ENCODE data around the gene PLA2G2F.

Gene PLA2G2F, protein sequence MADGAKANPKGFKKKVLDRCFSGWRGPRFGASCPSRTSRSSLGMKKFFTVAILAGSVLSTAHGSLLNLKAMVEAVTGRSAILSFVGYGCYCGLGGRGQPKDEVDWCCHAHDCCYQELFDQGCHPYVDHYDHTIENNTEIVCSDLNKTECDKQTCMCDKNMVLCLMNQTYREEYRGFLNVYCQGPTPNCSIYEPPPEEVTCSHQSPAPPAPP

DNA sequence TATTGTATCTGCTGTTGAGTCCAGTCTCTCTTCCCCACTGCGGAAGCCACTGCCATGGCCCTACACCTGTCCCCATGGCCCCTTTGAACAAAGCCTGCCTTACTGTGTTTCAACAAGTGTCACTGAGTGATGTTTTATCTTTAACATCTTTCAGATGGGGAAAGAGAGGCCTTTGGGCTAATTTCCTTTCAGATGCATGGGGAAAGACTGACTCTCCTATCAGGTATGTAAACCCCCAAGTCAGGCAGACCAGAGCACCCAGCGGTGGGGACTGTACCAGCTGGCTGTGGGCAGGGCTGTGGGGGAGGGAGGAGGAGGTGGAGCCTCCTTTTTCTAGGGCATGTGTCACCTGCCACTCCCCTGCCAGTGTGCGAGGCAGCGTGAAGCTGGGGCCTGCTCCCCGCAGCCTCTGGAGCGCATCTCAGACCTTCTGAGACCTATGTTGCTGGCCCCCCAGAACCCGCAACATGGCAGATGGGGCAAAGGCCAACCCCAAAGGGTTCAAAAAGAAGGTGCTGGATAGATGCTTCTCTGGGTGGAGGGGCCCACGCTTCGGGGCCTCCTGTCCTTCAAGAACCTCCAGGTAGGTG is at the start of gene PLA2G2F:
PLA2G2F (plus strand) TSS at position 363 of the 590 bp plus-strand sequence; CDS start at position 468, 105 bp downstream.
- no peak for DNase-seq (ENCODE audit: extremely low read depth in 1 of 2, low read depth in 1 of 2)

DNA sequence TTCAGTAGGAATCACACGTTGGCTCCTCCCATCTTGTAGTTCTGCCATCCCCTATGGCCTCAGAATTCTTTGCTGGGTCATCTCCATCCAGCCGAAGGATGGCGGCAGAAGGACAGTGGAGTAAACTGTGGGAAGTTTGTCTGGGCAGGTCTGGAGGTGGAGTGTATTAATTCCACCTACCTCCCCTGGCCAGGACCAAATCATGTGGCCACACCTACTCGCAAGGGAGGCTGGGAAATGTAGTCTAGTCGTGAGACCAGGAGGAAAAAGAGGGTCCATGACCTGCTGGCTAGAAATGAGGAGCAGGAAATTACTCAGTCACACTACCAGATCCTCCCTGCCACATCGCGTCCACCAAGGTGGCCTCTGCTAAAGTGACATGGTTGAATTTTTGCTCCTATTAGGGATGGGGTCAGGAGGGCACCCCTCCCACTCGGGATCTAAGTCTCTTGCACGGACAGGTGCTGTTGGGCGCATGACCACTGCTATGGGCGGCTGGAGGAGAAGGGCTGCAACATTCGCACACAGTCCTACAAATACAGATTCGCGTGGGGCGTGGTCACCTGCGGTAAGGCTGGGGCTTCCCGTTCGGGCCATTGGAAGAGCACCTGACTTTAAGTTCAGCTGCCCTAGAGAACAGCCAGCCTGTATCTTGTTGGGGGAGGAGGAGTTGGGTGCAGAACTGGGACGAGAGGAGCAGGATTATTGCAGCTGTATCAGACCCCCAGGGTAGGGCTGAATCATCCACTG is 49.6 kb upstream of the PLA2G2F start:
- no peak for DNase-seq (ENCODE audit: extremely low read depth in 1 of 2, low read depth in 1 of 2)

DNA sequence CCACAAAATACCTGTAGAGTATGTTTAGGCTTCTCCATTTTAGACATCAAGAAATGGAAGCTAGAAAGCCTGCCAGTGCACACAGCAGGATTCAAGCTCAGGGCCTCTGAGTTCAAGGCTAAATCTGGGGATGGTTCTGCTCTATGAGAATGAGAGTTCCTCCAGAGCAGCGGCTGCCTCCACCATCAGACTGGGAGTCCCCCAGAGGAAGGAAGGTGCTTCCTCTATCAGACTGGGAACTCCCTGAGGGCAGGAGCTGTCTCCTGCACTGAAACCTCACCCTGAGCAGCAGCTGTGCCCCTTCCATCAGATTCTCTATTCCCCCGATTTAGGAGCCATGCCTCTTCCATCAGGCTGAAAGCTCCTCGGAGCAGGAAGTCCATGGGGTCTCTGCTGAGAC is 49.0 kb upstream of the PLA2G2F start:
- DNase-seq (ENCODE audit: extremely low read depth in 1 of 2, low read depth in 1 of 2) = no peak

DNA sequence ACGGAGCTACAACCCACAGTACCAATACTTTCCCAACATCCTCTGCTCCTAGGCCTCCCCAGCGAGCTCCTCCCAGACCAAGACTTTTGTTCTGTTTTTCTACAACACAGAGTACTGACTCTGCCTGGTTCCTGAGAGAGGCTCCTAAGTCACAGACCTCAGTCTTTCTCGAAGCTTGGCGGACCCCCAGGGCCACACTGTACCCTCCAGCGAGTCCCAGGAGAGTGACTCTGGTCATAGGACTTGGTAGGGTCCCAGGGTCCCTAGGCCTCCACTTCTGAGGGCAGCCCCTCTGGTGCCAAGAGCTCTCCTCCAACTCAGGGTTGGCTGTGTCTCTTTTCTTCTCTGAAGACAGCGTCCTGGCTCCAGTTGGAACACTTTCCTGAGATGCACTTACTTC is 48.5 kb upstream of the PLA2G2F start:
- no peak for DNase-seq (ENCODE audit: extremely low read depth in 1 of 2, low read depth in 1 of 2)

DNA sequence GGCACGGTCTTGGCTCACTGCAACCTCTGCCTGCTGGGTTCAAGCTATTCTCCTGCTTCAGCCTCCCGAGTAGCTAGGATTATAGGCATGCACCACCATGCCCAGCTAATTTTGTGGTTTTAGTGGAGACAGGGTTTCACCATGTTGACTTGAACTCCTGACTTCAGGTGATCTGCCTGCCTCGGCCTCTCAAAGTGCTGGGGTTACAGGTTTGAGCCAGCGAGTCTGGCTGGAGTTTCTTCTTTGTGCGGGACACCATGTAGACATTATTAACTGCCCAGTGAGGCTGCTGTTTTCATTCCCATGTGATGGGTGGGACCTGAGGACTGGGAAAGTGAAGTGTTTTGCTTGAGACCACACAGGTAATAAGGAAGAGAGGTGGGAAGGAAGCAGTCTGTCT is 45.8 kb upstream of the PLA2G2F start:
- no peak for DNase-seq (ENCODE audit: extremely low read depth in 1 of 2, low read depth in 1 of 2)

DNA sequence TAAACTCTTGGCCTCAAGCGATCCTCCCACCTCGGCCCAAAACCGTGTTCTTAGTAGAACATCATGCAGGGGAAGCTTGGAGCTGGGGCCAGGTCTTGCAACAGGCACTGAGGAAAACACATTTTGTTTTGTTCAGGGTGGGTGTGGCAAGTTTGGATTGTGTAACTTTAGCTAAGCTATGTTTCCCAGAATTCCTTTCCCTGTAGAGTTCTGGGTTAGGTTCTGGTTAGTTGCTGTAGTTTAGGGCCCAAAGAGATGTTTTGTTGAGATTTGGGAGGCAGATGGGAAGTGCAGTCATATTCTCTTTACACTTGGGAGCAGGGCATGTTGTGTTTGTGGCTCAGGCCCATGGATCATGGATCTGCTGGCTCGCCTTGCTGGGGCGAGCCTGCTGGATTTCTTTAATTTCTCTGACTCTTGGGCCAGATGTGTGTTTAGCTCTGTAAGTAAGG is 45.2 kb upstream of the PLA2G2F start:
- DNase-seq (ENCODE audit: extremely low read depth in 1 of 2, low read depth in 1 of 2) = no peak

DNA sequence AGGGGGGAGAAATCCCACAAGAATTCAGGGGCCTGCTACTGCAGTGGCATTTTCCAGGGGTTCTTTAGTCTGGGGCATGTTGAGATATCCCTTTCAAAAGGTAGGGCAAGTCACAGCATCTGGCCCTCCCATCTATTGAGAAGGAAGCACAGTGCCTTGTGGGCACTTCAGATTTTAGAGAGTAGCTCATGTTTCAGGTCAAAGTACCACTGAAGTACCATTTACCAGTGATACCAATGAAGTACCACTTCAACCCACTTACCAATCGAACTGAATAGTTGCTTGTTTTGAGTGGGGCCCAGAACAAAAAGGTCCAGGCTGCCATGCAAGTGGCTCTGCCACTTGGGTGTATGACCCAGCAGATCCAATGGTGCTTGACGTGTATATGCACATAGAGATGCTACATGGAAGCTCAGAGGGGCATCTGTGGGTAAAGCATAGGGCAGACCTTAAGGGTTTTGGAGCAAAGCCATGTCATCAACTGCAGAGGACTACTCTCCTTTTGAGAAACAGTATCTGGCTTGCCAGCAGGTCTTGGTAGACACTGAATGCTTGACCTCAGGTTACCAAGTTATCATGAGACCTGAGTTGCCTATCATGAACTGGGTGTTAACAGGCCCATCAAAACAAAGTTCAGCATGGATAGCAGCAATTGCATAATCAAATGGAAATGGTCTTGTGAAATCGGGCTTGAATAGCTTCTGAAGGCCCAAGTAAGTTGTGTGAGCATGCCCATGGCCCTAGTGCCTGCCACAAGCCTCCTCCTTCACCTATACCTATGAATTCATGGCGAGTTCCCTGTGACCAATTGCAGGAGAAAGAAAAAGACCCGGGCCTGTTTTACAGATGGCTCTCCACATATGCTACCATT is 43.3 kb upstream of the PLA2G2F start:
- DNase-seq (ENCODE audit: extremely low read depth in 1 of 2, low read depth in 1 of 2) = no peak

DNA sequence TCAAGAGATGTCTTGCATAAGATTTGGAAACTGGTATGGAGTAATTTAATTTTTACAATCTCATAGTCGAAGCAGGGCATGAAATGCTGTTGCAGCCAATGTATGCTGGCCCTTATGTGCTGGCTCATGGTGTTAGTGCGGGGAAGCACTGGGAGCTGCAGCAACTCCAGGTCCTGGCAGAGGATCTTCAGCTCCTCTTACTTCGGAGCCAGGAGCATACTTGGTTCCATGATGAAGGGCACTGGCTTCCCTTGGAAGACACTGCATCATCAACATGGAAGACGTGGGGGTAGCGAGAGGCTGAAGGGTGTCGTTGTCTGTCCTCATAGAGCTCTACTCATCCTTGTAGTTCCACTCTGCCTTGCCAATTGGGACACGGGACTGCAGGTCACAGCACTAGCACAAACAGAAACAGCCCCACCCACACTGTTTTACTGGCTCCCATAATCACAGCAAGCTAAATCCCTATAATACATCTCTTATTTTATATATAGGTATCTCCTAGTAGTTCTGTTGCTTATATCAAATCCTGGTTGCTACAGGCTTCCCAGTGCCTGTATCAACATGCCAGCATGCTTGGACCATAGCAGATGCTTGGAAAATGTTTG is 42.2 kb upstream of the PLA2G2F start:
- no peak for DNase-seq (ENCODE audit: extremely low read depth in 1 of 2, low read depth in 1 of 2)

DNA sequence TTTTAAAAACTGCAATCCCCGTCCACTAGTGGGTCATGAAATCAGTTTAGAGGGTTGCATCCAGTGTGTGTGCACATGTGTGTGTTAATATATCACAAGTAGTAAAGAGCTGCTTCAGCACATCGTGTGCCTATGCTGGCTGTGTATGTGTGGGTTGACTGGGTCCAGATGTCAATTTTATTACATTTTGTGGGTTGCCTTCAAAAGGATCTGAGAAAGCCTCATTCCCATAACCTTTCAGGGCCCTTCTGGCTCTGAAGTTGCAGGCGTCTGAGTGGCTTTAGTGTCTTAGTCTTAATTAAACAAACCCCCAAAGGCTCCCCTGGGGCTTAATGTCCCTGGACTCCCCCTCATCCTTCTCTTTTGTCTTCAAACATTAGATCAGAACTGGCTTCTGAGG is 39.6 kb upstream of the PLA2G2F start:
- DNase-seq (ENCODE audit: extremely low read depth in 1 of 2, low read depth in 1 of 2) = no peak

DNA sequence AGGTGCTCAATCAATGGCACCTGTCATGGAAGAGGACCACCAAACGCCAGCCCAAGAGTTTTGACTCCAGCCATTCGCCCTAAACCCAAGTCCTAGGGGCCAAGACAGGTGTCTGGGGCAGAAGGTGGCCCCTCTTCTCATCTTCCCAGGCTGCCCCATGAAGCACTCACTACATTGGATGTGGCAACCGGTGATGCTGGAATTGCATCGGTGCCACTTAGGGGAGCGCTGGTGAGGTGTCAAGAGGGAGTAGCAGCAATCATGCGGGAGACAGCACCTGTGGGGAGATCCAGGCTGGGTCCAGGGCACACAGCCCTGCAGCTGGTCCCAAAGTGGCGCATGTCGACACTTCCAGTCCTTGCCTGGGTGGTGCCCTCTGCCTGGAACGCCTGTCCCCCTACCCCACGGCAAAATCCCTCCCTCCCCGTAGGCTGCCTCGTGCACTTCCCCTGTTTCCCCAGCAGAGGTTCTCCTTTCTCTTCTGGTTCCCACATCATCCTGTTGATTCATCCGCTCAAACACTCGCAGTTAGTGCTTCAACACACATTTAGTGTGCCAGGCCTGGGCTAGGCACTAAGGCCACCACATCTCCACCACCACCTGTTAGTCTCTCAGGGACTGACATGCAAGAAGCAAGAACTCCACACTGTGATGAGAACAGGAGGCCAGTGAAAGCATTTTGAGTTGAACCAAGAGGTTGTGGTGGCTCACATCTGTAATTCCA is 38.3 kb upstream of the PLA2G2F start:
- DNase-seq (ENCODE audit: extremely low read depth in 1 of 2, low read depth in 1 of 2) = no peak

DNA sequence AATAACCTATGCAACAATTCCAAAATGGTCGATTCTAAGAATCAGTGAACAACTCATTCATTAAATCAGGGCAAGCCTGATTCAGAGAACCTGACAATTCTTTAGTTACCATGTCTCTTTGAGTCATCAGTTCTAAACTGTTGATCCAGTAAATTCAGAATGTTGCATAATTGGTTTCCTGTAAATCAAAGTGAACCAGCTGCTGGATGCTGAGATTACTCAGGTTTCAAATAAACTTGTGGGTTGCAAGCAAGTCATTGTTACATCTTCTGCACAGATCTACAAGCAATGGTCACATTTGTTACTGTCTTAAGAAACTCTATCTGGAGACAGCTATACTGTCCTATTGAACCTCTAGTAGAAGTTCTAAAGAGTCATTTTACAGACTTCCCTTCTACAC is 36.2 kb upstream of the PLA2G2F start:
- no peak for DNase-seq (ENCODE audit: extremely low read depth in 1 of 2, low read depth in 1 of 2)

DNA sequence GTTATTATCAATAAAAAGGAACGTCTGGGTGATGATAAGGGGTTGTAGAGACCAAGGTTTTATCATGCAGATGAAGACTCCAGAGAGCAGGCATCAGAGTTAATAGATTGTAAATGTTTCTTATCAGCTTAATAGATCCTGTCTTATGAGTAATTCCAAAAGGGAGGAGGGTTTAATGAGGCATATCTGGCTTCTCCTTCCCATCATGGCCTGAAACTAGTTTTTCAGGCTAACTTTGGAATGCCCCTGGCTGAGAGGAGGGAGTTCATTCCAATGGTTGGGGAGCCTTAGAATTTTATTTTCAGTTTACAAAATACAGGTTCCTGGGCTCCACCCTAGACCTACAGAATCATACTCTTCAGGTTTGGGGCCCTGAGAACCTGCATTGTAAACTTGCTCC is 33.3 kb upstream of the PLA2G2F start:
- DNase-seq (ENCODE audit: extremely low read depth in 1 of 2, low read depth in 1 of 2) = no peak

DNA sequence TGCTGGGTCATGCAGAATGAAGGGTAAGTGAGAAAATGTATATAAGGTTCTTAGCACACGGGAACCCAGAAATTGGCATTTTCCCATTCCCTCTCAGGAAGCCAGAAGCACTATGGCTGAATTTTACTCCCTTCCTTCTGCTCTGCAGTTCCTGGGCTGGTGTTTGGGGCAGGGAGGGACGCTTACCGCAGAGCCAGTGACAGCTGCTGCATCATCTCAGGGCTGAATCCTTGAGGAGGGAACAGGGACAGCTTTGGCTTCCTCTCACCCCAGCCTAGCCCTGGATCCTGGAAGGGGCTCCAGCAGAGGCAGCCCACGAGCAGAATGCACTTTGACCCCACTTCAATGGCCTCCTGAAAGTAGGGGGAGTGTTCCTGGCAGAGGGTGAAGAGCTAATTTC is 31.8 kb upstream of the PLA2G2F start:
- DNase-seq (ENCODE audit: extremely low read depth in 1 of 2, low read depth in 1 of 2) = no peak

DNA sequence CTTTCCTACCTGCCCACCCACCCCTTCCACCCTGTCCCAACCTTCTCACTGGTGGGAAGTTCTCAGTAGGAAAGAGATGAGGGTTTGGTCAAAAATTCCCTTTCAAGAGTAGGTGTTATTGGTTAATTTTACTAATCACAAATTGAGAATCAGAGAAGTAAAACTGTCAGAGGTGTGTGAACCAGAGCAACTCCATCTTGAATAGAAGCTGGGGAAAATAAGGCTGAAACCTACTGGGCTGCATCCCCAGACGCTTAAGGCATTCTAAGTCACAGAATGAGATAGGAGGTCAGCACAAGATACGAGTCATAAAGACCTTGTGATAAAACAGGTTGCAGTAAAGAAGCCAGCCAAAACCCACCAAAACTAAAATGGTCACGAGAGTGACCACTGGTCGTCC is 31.3 kb upstream of the PLA2G2F start:
- DNase-seq (ENCODE audit: extremely low read depth in 1 of 2, low read depth in 1 of 2) = no peak

DNA sequence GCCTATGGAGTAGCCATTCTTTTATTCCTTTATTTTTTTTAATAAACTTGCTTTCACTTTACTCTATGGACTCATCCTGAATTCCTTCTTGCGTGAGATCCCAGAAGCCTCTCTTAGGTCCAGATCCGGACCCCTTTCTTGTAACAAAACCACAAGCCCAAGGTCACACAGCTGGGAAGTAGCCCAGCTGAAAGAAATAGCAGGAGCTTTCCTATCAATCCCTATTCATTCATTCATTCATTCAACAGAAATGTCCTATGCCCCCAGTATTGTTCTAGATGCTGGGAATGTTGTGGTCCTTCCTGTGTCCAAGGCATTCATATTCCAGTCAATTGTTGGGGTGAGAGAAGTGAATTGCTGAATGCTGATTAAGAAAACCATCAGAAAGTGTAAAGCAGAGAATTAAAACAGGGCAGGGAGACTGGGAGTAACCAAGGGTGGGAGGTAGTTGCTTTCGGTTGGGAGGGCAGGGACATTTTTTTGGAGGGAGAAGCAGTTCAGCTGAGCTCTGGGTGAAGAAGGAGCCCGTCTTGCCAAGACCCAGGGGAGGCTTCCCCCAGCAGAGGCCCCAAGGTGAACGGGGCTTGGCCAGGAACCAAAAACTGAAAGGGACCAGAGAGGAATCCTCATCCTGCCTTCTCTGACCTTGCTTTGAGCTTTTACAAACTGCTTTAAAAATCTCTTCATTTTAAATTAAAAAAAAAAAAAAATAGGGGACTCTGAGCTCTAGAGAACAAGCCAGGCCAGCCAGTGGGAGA is 30.6 kb upstream of the PLA2G2F start:
- no peak for DNase-seq (ENCODE audit: extremely low read depth in 1 of 2, low read depth in 1 of 2)

DNA sequence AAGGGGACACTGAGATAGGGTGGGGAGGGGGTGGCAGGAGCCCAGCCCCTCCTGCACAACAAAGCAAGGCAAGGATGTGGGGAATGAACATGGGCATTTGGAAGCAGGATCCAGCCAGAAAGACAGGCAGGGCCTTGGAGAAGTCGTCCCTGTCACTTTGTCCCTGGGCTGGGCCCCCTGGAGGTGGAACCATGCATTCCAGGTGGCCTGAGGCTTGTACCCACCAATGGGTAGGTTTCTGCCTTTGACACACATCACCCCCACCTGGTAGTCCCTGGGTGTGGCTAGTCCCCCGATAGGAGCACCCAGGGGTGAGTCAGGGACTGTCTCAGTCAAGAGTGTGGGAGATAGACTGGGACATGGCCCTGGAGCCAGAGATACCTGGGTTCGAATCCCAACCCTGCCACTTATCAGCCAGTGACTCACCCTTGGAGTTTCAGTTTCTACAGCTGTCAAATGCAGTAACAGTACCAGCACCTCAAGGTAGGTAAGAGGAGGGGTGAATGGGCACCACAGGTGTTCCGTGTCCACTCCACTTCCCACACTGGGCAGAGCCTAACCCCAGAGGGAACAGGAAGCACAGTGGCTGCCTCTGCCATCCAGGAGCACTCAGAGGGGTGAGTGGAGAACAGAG is 29.8 kb upstream of the PLA2G2F start:
- no peak for DNase-seq (ENCODE audit: extremely low read depth in 1 of 2, low read depth in 1 of 2)

DNA sequence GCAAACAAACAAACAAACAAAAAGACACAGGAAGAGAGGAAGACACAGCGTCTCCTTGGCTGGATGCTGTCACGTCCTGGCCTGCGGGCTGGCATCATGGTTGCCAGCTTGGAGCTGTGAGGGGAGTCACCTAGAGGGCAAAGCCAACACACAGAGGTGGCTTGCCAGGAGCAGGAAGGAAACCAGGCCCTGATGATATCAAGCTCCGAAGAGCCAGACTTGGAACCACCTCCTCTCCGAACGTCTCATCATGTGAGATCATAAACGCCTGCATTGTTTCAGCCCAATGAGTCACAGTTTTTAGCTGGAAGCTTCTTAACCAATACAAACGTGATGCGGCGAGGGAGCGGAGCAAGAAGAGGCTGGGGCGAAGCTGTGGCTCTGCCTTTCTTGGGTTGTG is 28.4 kb upstream of the PLA2G2F start:
- no peak for DNase-seq (ENCODE audit: extremely low read depth in 1 of 2, low read depth in 1 of 2)

DNA sequence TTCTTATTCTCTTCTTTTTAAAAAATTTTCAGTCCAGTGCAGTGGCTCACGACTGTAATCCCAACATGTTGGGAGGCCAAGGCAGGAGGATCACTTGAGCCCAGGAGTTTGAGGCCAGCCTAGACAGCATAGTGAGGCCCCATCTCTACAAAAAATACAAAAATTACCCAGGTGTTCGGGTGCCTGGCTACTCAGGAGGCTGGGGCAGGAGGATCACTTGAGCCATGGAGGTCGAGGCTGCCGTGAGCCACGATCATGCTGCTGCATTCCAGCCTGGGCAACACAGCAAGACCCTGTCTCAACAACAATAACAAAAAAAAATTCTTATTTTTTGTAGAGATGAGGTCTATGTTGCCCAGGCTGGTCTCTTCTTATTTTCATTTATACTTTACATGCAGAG is 27.7 kb upstream of the PLA2G2F start:
- no peak for DNase-seq (ENCODE audit: extremely low read depth in 1 of 2, low read depth in 1 of 2)

Measured in activated CD8-positive, alpha-beta memory T cell treated with anti-CD3 and anti-CD28 coated beads for 1 hour (primary cell).